Stomach (tissue), 4 donors: ENCODE measurements around the gene RFTN1.

Source experiments
- POLR2A ChIP-seq, 4 donors: fragments of 450-650 bp; IDR thresholded peaks; one replicate each; pipeline ENCODE4 v1.6.1; 2016; ENCODE audit warnings: antibody characterized with exemption in 4 of 4, control low read depth in 2 of 4, mild to moderate bottlenecking in 1 of 4, moderate library complexity in 1 of 4
- POLR2AphosphoS5 ChIP-seq, 3 donors: sonication (generic); formaldehyde crosslinking; IDR thresholded peaks; one replicate each; pipeline ENCODE4 v1.6.1; 2016; ENCODE audit warnings: antibody characterized with exemption in 3 of 3
- TF ChIP-seq, protein P1 (sequence below), 7 experiments: fragments of 450-650 bp in 4 of 7; fragments of 200-600 bp in 3 of 7; sonication (generic) in 3 of 7; IDR thresholded peaks; one replicate each; pipeline ENCODE4 v1.5.1; 2016 to 2019; ENCODE audit warnings: antibody characterized with exemption in 7 of 7, control low read depth in 2 of 7, mild to moderate bottlenecking in 1 of 7

- TF ChIP-seq POLR2AphosphoS5 (IDR thresholded peaks at IDR 0.05) (no peak), POLR2A (IDR thresholded peaks at IDR 0.05) (no peak)
- TF ChIP-seq, protein P1, sequence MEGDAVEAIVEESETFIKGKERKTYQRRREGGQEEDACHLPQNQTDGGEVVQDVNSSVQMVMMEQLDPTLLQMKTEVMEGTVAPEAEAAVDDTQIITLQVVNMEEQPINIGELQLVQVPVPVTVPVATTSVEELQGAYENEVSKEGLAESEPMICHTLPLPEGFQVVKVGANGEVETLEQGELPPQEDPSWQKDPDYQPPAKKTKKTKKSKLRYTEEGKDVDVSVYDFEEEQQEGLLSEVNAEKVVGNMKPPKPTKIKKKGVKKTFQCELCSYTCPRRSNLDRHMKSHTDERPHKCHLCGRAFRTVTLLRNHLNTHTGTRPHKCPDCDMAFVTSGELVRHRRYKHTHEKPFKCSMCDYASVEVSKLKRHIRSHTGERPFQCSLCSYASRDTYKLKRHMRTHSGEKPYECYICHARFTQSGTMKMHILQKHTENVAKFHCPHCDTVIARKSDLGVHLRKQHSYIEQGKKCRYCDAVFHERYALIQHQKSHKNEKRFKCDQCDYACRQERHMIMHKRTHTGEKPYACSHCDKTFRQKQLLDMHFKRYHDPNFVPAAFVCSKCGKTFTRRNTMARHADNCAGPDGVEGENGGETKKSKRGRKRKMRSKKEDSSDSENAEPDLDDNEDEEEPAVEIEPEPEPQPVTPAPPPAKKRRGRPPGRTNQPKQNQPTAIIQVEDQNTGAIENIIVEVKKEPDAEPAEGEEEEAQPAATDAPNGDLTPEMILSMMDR (IDR thresholded peaks at IDR 0.05): no peak
Measured at GRCh38 chr3:16477056-16477455, 36.4 kb downstream of the RFTN1 start.
